ENCODE results near the gene SMYD3.

Gene SMYD3

GRCh38 chr1:245872475-245872874, 634.6 kb downstream of the SMYD3 start:
- Histone ChIP-seq H3K79me2 (ENCODE audit: insufficient read depth, low read length) (no peaks in the 10 kb centered on the region), H3K9ac (ENCODE audit: low read length) (no peak overlapping the region), H3K27me3 (ENCODE audit: low read length) (no peaks in the 10 kb centered on the region), H3K27ac (ENCODE audit: low read depth, low read length) (no peak overlapping the region), H3K9me3 (ENCODE audit: insufficient read depth, low read length) (no peaks in the 10 kb centered on the region), H2AFZ (ENCODE audit: low read depth, low read length, severe bottlenecking) (no peak overlapping the region), H3K36me3 (ENCODE audit: low read length) (no peaks in the 10 kb centered on the region), H3K4me2 (ENCODE audit: low read depth, low read length, poor library complexity, severe bottlenecking) (no peak overlapping the region), H3F3A (ENCODE audit: insufficient read depth) (no peaks in the 10 kb centered on the region), H3K9me2 (replicated peaks; ENCODE audit: insufficient read depth, low read length) (no peaks in the 10 kb centered on the region), H3K4me3 (ENCODE audit: insufficient read depth, low read length, poor library complexity, severe bottlenecking) (no peak overlapping the region), H4K20me1 (ENCODE audit: low read depth, low read length) (no peaks in the 10 kb centered on the region)
- TF ChIP-seq, protein P1, sequence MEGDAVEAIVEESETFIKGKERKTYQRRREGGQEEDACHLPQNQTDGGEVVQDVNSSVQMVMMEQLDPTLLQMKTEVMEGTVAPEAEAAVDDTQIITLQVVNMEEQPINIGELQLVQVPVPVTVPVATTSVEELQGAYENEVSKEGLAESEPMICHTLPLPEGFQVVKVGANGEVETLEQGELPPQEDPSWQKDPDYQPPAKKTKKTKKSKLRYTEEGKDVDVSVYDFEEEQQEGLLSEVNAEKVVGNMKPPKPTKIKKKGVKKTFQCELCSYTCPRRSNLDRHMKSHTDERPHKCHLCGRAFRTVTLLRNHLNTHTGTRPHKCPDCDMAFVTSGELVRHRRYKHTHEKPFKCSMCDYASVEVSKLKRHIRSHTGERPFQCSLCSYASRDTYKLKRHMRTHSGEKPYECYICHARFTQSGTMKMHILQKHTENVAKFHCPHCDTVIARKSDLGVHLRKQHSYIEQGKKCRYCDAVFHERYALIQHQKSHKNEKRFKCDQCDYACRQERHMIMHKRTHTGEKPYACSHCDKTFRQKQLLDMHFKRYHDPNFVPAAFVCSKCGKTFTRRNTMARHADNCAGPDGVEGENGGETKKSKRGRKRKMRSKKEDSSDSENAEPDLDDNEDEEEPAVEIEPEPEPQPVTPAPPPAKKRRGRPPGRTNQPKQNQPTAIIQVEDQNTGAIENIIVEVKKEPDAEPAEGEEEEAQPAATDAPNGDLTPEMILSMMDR (IDR thresholded peaks at IDR 0.05; ENCODE audit: insufficient read depth, low read length, poor library complexity, severe bottlenecking) = no peak
- TF ChIP-seq EZH2phosphoT487 (conservative IDR thresholded peaks at IDR 0.05; ENCODE audit: low read length) = no peak

- Histone ChIP-seq H3K9me3 (ENCODE audit: insufficient read depth, low read length) (no peaks in the 10 kb centered on the region), H3K9me2 (replicated peaks; ENCODE audit: insufficient read depth, low read length) (no peaks in the 10 kb centered on the region), H3K9ac (ENCODE audit: low read length) (no peak overlapping the region), H3F3A (ENCODE audit: insufficient read depth) (no peaks in the 10 kb centered on the region), H4K20me1 (ENCODE audit: low read depth, low read length) (no peaks in the 10 kb centered on the region), H3K4me3 (ENCODE audit: insufficient read depth, low read length, poor library complexity, severe bottlenecking) (no peak overlapping the region), H3K79me2 (ENCODE audit: insufficient read depth, low read length) (no peaks in the 10 kb centered on the region), H3K27ac (ENCODE audit: low read depth, low read length) (no peak overlapping the region), H3K36me3 (ENCODE audit: low read length) (no peaks in the 10 kb centered on the region), H3K27me3 (ENCODE audit: low read length) (no peaks in the 10 kb centered on the region), H2AFZ (ENCODE audit: low read depth, low read length, severe bottlenecking) (no peak overlapping the region), H3K4me2 (ENCODE audit: low read depth, low read length, poor library complexity, severe bottlenecking) (no peak overlapping the region)
- TF ChIP-seq EZH2phosphoT487 (conservative IDR thresholded peaks at IDR 0.05; ENCODE audit: low read length) = no peak
- TF ChIP-seq, protein P1 (IDR thresholded peaks at IDR 0.05; ENCODE audit: insufficient read depth, low read length, poor library complexity, severe bottlenecking) = no peak
Observed at GRCh38 chr1:245871915-245872314, 635.2 kb downstream of the SMYD3 start.

GRCh38 chr1:245871191-245871590, 635.9 kb downstream of the SMYD3 start:
- TF ChIP-seq EZH2phosphoT487 (conservative IDR thresholded peaks at IDR 0.05; ENCODE audit: low read length) = no peak
- TF ChIP-seq, protein P1 (IDR thresholded peaks at IDR 0.05; ENCODE audit: insufficient read depth, low read length, poor library complexity, severe bottlenecking) = no peak
- no peak overlapping the region for H3K27ac ChIP-seq (ENCODE audit: low read depth, low read length)

More at GRCh38 chr1:245871191-245871590, 635.9 kb downstream of the SMYD3 start:
- no peaks in the 10 kb centered on the region for H3F3A ChIP-seq (ENCODE audit: insufficient read depth)
- H3K9ac ChIP-seq (ENCODE audit: low read length) = no peak overlapping the region
- H2AFZ ChIP-seq (ENCODE audit: low read depth, low read length, severe bottlenecking) = no peak overlapping the region
- H3K36me3 ChIP-seq (ENCODE audit: low read length) = no peaks in the 10 kb centered on the region
- no peaks in the 10 kb centered on the region for H3K9me2 ChIP-seq (replicated peaks; ENCODE audit: insufficient read depth, low read length)
- H4K20me1 ChIP-seq (ENCODE audit: low read depth, low read length) = no peaks in the 10 kb centered on the region
- H3K27me3 ChIP-seq (ENCODE audit: low read length) = no peaks in the 10 kb centered on the region
- no peaks in the 10 kb centered on the region for H3K79me2 ChIP-seq (ENCODE audit: insufficient read depth, low read length)
- no peak overlapping the region for H3K4me3 ChIP-seq (ENCODE audit: insufficient read depth, low read length, poor library complexity, severe bottlenecking)
- H3K9me3 ChIP-seq (ENCODE audit: insufficient read depth, low read length) = no peaks in the 10 kb centered on the region
- H3K4me2 ChIP-seq (ENCODE audit: low read depth, low read length, poor library complexity, severe bottlenecking) = no peak overlapping the region
